ENCODE measurements around the gene STXBP3.
A peak's percentile ranks its signal among the peaks of the same experiment; 100 is the strongest.
"Not testable (repeated sequence)": the region's sequence is repeated elsewhere in the genome, so short reads cannot be mapped to it uniquely, and the experiment has no call there.

STXBP3 gene, protein sequence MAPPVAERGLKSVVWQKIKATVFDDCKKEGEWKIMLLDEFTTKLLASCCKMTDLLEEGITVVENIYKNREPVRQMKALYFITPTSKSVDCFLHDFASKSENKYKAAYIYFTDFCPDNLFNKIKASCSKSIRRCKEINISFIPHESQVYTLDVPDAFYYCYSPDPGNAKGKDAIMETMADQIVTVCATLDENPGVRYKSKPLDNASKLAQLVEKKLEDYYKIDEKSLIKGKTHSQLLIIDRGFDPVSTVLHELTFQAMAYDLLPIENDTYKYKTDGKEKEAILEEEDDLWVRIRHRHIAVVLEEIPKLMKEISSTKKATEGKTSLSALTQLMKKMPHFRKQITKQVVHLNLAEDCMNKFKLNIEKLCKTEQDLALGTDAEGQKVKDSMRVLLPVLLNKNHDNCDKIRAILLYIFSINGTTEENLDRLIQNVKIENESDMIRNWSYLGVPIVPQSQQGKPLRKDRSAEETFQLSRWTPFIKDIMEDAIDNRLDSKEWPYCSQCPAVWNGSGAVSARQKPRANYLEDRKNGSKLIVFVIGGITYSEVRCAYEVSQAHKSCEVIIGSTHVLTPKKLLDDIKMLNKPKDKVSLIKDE

DNA sequence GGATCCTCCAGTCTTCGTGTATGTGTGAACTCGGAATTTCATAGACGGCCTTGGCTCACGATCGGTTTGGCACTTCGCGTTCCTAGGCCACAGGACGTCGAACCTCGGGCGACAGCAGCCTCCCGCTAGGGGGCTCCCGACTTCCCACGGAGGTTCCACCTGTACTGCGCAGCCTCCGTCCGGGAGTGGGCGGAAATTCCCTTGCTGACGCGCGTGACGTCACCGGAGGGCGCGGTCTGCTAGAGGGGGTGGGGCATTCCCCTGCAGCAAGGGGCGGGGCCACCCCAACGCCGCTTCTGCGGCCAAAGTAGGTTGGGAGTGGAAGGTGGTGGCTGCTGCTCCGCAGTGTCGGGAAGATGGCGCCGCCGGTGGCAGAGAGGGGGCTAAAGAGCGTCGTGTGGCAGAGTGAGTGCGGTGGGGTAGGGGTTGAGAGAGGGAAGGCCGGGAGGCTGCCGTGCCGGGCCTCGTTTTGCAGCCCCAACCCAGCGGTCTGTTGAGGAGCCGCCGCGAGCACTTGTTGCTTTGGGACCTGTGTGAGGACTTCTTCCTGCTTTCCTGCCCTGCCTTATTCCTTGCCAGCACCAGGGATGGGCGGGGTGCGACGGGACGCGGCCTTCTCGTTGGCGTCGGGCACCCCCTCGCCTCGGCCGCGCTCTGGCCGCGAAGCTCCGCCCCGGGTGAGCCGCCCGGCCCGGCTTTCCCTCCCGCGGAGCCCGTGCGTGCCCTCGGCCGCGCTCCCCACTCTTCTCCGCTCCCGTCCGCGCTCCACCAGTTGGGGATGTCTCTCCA is at the start of gene STXBP3:
TSS of gene STXBP3 (plus strand) at position 293 of the 789 bp plus-strand sequence. CDS start at position 357, 64 bp downstream.
- peak; percentile 99 for DNase-seq

DNA sequence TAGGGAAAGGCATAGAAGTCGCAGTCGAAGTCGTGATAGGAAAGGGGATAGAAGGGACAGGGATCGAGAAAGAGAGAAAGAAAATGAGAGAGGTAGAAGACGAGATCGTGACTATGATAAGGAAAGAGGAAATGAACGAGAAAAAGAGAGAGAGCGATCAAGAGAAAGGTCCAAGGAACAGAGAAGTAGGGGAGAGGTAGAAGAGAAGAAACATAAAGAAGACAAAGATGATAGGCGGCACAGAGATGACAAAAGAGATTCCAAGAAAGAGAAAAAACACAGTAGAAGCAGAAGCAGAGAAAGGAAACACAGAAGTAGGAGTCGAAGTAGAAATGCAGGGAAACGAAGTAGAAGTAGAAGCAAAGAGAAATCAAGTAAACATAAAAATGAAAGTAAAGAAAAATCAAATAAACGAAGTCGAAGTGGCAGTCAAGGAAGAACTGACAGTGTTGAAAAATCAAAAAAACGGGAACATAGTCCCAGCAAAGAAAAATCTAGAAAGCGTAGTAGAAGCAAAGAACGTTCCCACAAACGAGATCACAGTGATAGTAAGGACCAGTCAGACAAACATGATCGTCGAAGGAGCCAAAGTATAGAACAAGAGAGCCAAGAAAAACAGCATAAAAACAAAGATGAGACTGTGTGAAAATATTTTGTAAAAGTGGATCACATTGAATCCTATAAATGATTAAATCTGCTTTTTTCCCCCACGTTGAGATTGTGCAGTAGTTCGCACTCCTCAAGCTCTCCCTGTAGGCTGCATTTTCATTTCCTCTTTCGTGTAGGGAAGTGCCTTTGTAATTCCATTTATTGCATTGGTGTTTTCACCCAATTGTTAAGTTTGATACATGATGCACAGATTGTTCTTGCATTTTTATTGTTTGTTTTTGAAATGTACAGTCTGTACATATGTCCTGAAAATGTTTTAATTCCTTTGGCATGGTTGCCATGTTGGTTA is 46.8 kb upstream of the STXBP3 start:
- no peak for DNase-seq

DNA sequence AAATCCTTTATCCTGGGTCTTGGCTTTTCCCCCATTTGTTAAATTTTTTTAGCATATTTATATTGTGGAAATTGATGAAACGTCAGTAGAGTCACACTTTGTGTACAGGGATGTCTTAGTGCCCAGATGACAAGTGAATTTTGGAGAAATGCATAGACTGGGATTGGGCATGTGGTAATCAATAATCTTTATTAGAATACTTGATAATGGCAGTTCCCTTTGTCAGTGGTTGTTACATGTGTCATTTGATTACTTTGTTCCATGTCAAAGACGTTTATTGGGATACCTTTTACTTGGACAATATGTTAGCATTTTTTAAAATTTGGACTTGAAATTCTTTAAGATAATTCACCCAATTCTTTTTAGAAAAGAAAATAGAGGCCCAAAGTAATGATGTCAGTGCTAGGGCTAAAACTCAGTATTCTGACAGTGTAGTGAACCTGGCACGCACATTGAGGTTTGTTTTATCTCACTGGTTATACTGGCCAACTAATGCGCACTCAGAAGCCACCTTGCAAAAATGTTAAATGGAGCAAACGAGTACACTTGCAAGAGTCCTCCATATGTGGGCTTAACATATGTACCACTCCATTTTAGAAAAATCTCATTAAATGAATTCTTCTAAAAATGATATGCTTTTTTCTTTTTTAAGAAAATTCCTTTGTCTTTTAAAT is 45.2 kb upstream of the STXBP3 start:
- no peak for DNase-seq

DNA sequence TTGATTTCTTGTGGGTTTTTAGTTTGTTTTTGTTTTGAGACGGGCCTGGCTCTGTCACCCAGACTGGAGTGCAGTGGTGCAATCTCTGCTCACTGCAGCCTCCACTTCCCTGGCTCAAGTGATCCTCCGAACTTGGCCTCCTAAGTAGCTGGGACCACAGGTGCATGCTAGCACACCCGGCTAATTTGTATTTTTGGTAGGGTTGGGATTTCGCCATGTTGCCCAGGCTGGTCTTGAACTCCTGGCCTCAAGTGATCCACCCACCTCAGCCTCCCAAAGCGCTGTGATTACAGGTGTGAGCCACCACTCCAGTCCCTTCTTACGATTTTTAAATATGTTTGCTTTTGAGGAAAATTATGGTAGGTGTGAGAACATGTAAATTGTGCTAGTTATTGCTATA is 44.4 kb upstream of the STXBP3 start:
- DNase-seq = not testable (repeated sequence)

DNA sequence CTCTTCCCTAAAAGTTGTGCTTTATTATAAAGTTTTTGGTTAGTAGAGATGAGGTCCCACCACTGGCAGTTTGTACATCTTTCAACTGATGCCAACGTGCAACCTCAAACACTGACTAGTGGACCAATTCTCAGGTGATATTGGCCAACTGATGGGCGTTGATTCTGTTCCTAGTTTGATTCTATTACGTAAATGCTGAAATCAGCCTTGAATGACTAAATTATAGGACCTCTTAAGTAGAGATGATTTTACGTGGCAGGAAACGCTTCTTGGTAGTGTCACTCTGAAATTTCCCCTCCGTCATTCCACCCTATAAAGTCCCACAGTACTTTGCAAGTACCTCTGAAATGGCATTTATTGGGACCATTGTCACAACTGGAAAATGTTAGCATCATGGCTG is 42.5 kb upstream of the STXBP3 start:
- no peak for DNase-seq

DNA sequence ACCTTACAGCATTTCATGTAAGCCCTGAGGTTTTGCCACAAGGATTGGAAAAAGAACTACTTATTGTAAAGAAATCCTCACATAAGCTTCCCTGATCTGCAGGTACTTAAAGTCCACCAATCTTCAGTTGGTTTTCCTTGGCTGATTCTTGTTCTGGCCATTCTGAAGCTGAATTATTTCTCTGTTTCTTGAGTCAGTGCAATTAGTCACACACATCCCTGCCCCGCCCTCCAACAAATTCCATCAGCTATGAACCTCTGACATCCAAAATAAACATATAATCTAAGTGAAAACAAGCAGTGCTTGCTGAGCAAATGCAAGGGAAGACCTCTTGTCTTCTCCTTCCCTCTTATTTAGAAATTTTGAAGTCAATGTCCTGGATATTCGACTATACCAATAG is 42.0 kb upstream of the STXBP3 start:
- no peak for DNase-seq

DNA sequence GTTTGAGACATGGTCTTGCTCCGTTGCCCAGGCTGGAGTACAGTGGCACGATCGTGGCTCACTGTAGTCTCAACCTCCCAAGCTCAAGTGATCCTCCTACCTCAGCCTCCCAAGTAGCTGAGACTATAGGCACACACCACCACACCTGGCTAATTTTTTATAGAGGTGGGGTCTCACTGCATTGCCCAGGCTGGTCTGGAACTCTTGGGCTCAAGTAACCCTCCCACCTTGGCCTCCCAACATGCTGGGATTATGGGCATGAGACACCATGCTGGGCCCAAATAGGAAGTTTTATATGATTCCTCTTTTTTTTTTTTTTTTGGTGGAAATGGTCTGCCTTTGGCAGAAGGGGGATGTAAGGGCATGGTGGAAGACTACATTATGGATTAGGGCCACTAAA is 39.8 kb upstream of the STXBP3 start:
- no peak for DNase-seq

DNA sequence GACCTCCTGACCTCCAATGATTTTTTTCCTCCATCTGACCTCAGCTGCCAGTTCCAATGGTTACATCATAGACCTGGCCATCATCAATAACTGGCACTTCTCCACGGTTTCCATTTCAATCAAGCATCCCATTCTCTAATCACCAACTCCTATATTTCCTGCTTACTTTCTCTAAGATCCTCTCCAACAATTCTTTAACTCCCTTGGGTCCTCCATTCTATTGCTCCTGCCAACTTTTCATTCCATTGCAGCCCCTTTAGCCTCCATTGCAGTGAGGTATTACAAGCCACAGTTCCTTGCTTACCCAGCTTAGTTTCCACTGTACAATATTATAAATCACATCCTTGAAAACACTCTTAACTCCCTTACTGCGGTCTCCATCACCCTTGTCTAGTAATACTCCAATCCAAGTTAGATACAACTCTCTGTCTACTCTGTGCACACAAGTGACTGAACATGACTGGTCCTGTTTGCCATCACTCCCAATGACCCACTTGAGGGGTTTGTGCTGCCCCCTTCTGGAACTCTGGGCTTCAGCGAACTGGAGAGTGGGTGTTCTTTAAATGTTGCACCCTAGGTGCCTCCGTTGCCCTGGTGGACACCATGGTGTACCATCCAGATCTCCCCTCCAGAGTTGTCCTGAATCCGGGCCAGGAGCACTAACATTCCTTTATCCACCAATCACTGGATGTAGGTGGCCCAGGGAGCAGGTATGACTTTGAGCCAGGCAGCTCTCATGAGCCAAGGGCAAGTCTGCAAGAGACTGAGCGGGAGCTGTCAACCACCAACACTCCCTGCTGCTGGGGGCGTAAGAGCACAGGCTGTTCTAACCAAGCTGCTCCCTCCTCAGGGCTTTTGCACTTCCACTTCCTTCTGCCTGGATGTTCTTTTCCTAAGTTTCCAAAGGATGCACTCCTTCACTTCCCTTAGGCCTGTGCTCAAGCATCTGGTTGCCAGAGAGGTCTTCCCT is 37.5 kb upstream of the STXBP3 start:
- no peak for DNase-seq

DNA sequence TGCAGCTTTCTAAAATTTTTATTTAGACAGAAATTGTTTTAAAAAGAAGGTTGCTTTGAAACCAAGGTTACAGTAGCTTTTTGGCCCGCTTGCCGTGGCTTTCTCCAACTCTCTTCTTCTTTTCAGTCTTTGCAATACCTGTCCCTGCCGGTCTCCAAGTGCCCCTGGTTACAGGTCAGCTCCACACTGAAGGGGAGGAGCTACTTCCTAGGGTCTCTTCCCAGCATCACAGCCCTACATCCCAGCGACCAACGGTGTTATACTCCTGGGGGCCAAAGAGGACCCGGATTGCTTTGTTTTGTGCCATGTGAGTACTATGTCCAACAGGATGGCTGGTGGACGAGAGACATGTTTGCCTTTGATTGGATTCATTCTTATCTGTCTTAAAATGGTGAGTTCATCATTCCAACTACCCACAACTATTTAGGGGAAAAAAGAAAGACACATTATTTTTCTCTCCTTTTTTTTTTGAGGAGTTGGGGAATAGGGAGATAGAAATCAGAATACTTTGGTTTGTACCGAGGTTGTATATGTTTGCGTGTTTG is 33.8 kb upstream of the STXBP3 start, which contains the start of gene FNDC7:
TSS of gene FNDC7 (plus strand) at position 303 of the 545 bp plus-strand sequence. CDS start at position 329, 26 bp downstream.
- DNase-seq = no peak

DNA sequence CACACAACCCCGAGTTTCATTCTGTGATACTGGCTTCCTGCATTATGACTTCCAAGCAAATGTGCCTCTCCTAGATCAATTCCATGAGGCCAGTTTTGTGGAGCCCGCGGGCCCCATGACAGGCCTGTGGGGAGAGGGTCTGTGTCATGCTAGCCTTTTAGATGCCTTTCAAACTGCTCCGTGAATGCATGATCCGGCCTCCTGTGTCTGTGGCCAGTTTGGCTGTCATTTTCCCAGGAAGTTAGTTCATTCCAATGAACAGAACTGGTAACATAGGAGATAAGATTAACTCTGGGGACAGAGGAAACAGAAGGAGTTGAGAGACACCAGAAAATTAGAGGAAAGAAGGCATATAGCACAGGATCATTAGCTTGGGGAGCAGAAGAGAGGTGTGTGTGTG is 30.5 kb upstream of the STXBP3 start:
- no peak for DNase-seq

DNA sequence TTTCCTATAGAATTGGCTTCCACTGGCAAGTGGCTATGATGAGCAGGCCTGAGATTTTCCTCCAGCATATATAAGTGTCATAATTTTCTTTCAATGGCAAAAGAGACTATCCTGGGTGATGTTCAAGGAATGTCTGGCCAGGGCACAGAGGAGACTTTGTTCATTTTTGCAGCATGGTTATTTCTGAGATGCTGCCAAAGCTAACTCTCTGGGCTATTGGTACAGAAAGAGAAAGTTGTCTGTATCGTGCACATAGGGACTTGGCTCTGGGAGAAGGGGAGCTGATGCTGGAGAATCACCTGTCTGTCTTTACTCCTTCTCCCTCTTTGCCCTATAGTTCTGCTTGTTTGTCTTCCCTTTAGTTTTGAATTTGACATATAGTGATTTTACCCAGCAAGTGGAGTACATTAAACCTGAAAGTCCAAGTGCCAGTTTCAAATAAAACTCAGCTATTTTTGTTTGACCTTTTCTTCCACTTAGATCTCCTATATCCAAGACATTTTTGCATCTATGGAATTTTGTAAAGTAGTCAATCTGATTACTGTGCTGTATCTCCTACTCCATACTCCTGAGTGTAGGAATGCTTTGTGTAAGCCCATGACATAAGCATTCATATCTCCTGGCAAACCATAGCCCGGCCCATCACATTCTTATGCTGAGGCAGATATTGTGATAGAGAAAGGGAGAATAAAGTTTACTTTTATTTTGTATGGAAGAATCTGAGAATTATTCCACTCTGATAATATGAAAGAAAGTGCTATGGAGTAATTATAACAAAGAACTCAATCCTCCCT is 29.8 kb upstream of the STXBP3 start:
- no peak for DNase-seq

DNA sequence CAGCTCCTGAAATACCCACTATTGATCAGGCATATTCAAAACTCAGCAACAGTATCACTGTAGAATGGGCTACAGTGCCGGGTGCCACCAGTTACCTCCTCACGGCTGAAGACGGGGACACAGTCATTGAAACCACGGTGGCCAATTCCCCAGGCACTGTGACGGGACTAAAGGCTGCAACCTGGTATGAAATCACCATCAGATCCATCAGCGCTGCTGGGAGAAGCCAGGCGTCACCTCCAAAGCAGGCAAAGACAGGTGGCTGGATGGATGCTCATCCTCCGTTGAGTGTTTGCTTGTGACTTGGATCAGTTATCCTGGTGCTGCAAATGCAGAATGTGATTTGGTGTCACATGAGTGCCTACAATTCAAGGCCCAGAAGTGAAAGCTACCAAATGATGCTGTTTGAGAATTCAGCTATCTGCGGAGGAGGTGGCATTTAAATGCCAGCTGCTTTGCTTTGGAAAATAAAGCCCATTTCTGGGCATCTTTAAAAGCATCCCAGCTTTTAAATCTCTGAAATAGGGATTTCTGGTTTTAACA is 28.6 kb upstream of the STXBP3 start:
- DNase-seq = no peak

DNA sequence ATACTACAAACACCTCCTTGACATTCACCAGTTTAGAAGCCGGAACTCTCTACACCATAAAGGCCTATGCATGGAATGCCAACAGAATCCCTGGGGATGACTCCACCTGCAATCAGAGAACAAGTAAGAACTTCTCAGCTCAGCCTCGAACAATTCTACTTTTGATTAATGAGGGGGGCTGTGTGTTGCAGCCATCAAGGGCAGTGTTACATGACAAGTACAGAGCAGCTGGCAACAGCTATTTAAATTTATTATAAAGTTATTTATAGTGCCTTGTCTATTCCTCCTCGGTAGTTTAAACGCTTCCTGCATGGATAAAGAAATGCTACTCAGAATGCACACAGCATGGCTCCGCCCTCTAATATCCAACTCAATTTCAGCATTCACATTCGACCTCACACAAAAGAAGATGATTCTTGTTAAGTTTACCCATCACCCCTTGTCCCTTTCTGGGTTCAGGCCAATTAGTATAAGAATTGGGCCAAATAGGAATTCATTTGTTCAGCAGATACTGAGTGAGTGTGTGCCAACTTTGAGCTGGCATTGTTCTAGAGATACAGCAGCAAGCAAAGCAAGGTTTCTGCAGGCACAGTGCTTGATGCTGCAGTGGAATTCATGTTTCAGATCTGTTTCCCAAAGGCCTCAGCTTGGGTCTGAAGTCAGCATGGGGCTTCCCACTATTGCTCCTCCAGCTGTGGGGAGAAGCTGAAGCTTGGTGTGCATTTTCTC is 27.4 kb upstream of the STXBP3 start:
- no peak for DNase-seq

DNA sequence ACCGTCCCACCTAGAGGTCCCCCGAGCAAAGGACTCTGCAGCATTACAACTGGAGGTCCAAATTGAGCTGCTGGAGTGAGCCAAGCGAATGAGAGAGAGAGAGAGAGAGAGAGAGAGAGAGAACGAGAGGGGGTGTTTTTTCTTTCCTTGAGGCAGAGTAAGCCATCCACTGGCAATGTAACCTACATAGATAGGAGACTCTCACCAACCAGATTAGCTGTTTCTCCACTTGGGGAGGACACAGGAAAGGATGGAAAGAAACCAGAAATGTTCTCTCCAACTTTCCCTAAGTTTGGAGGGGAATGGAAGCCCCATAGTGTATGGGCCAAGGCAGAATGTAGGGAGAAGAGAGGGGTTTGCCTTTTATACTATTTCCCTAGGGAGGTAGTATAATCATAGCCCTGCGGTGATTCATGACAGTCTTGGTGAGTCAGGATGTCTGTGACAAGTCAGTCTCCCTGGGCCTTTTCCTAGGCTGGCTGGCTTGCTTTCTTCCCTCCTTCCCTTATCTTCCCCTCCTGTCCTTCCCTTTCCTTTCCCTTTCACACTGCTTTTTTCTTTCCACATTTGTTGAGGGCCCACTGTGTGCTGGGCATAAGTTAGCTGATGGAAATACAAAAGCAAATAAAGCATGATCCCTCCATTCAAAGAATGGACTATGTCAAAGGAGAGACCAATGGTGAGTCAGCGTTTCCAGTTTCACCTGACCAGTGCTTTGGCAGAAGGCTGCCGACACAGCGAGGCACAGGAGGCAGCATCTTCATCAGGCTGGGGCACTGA is 26.6 kb upstream of the STXBP3 start:
- no peak for DNase-seq

DNA sequence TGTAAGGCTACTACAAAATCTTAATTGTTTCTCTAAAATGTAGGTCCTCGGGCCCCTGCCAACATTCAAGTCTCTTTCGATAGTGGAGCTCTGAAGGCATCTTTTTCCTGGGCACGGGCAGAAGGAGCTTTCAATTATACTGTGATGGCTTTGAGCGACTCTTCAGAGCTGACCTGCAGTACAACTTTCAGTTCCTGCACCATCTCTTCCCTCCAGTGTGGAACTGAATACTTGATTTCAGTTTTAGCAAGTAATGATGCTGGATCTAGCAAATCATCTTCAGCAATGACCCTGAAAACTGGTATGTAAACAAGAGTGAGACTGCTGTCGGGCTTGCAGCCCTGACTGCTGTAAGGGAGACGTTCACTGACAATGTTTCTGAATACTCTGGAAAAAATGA is 24.2 kb upstream of the STXBP3 start:
- DNase-seq = no peak

DNA sequence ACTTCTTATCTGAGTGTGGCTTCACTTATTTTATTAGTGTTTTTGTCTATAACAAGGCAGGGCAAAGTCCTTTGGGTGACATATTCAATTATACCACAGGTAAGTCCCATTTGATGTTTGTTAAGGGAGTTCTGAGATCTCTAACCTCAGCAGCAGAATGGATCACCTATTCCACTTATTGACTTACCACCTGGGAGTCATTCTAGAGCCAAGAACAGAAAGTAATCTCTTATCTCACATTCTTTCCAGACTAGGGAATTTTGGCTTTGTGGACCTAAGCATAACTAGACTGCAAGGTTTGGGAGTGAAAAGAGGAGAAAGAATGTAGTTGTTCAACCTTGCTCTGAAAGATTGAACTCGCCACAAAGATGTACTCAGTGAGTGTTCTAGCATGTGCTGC is 20.6 kb upstream of the STXBP3 start:
- DNase-seq = no peak

DNA sequence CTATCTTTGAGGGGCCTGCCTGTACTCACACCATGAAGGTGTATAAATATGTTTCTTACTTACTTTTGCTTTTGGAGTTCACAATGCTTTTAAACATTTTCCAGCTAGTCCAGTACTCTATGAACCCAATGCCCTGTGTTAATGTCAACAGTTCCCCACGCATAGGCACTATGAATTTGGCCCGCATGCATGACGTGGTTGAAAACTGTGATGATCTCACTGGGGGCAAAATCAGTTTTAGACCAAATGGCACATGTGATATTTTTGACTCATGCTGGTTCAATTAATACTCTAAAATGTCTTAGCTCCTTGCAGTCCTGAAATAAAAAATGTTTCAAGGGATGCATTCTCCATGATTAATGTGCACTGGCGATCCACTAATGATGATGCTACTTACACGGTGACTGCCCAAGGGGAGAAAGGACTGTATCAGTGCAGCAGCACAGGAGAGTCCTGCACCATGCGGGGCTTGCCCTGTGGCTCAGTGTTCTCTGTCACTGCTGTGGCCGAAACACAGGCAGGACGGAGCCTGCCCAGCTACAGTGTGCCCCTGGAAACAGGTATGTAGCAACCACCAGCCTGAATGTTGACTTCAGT is 18.0 kb upstream of the STXBP3 start:
- no peak for DNase-seq

Data from femur (tissue), 1 donor.